Transverse colon (tissue), 4 donors: Measurements from ENCODE around the gene TRIM67. TPM values are rescaled to one million over a fixed set of nuclear protein-coding genes. Genes with fewer than 3 reads are reported as not detected.
"Not testable (repeated sequence)": the region's sequence is repeated elsewhere in the genome, so short reads cannot be mapped to it uniquely, and the experiment has no call there.

Experiments used
- DNase-seq: peaks from one replicate; pipeline ENCODE4 v3.0.0-alpha.2; 2019
- H3K27ac ChIP-seq, 4 donors: fragments of 200-600 bp; sonication (generic); 2 replicates each; pipeline ENCODE4 v1.5.1; 2016 to 2018; ENCODE audit warnings: inconsistent platforms in 4 of 4
- H3K27me3 ChIP-seq: fragments of 200-600 bp; sonication (generic); 2 replicates; pipeline ENCODE4 v1.5.1; 2017; ENCODE audit warnings: inconsistent platforms
- H3K36me3 ChIP-seq, 4 donors: fragments of 200-600 bp; sonication (generic); 2 replicates each; pipeline ENCODE4 v1.5.1; 2017 to 2019; ENCODE audit warnings: inconsistent platforms in 4 of 4
- H3K4me1 ChIP-seq, 4 donors: fragments of 200-600 bp; sonication (generic); 2 replicates each; pipeline ENCODE4 v1.5.1; 2017 to 2020; ENCODE audit warnings: inconsistent platforms in 4 of 4
- H3K4me3 ChIP-seq, 4 donors: fragments of 200-600 bp; sonication (generic); 1 replicate in 1 of 4; 2 replicates in 3 of 4; pipeline versions ENCODE4 v1.5.1 to v1.6.1; 2017 to 2019; ENCODE audit warnings: inconsistent platforms in 4 of 4
- H3K9me3 ChIP-seq, 2 donors: fragments of 200-600 bp; sonication (generic); 2 replicates each; pipeline ENCODE4 v1.5.1; 2017 to 2019; ENCODE audit warnings: inconsistent platforms in 2 of 2
- EP300 ChIP-seq: sonication (generic); formaldehyde crosslinking; IDR thresholded peaks from one replicate; pipeline ENCODE4 v1.6.1; 2017; ENCODE audit warnings: antibody characterized with exemption, low read depth
- POLR2A ChIP-seq: fragments of 450-650 bp; IDR thresholded peaks from one replicate; pipeline ENCODE4 v1.6.1; 2016; ENCODE audit warnings: antibody characterized with exemption, mild to moderate bottlenecking, moderate library complexity
- POLR2AphosphoS5 ChIP-seq, 3 donors: sonication (generic); formaldehyde crosslinking; IDR thresholded peaks; one replicate each; pipeline ENCODE4 v1.6.1; 2016; ENCODE audit warnings: antibody characterized with exemption in 3 of 3
- WGBS, 2 donors: methylation state at CpG; one replicate each; pipeline ENCODE4 v1.1.5; 2018; ENCODE audit warnings: low coverage in 1 of 2; 5-methylcytosine and 5-hydroxymethylcytosine counted together
- in situ Hi-C, 4 donors: fragments of 200-750 bp; cut with MboI; loops; one replicate each; pipeline versions ENCODE4 v1.15.0 to v1.15.1; 2017; ENCODE audit warnings: low sequenced_read_pairs in 3 of 4, low pct_ligation_motif_present in 1 of 4, low pct_unique_long_range_greater_than_20kb in 1 of 4
- intact Hi-C: fragments of 100-400 bp; cut with DNase I; formaldehyde crosslinking; loops from one replicate; pipeline ENCODE4 v1.15.1; 2023; ENCODE audit warnings: low total_unique reads
- total RNA-seq, 4 donors: library from RNA; depleted of rRNA; stranded (reverse); fragments of >200 nt; gene quantifications; one replicate each; pipeline ENCODE4 v1.1.0, GENCODE V29; 2016
- TF ChIP-seq, protein P1 (sequence below), 5 experiments: fragments of 200-600 bp in 3 of 5; fragments of 450-650 bp in 2 of 5; sonication (generic) in 3 of 5; IDR thresholded peaks; 1 replicate in 2 of 5; 2 replicates in 3 of 5; pipeline ENCODE4 v1.5.1; 2016 to 2017; ENCODE audit warnings: antibody characterized with exemption in 5 of 5, inconsistent platforms in 3 of 5, mild to moderate bottlenecking in 2 of 5, moderate library complexity in 1 of 5

The TRIM67 gene
- total RNA-seq, 4 donors from 2014 or later: under 0.01 to 0.16 TPM; not detected in 2

GRCh38 chr1:231122143-231122542, 39.7 kb upstream of the TRIM67 start:
- TF ChIP-seq, protein P1, sequence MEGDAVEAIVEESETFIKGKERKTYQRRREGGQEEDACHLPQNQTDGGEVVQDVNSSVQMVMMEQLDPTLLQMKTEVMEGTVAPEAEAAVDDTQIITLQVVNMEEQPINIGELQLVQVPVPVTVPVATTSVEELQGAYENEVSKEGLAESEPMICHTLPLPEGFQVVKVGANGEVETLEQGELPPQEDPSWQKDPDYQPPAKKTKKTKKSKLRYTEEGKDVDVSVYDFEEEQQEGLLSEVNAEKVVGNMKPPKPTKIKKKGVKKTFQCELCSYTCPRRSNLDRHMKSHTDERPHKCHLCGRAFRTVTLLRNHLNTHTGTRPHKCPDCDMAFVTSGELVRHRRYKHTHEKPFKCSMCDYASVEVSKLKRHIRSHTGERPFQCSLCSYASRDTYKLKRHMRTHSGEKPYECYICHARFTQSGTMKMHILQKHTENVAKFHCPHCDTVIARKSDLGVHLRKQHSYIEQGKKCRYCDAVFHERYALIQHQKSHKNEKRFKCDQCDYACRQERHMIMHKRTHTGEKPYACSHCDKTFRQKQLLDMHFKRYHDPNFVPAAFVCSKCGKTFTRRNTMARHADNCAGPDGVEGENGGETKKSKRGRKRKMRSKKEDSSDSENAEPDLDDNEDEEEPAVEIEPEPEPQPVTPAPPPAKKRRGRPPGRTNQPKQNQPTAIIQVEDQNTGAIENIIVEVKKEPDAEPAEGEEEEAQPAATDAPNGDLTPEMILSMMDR (IDR thresholded peaks at IDR 0.05): no peak
- TF ChIP-seq POLR2AphosphoS5 (IDR thresholded peaks at IDR 0.05): no peak
- 63 to 79% methylated on average over 2 of the region's 2 CpGs for WGBS, 2 donors
- no peaks in the 10 kb centered on the region for H3K36me3 ChIP-seq
- H3K4me3 ChIP-seq: no peak overlapping the region
- no peak overlapping the region for H3K27ac ChIP-seq
- in situ Hi-C loops (no loop called here), intact Hi-C loops (no loop called here)
- H3K27me3 ChIP-seq: no peaks in the 10 kb centered on the region
- no peak for DNase-seq
- H3K4me1 ChIP-seq: no peaks in the 10 kb centered on the region
- H3K9me3 ChIP-seq: peaks cover 0 to 3% of the 10 kb centered on the region in 2 donors

GRCh38 chr1:231124746-231125145, 37.1 kb upstream of the TRIM67 start:
- 73 to 91% methylated on average over 3 to 14 of the region's 14 CpGs for WGBS, 2 donors
- H3K27ac ChIP-seq: no peak overlapping the region
- no peaks in the 10 kb centered on the region for H3K9me3 ChIP-seq
- no peak overlapping the region for H3K4me3 ChIP-seq
- TF ChIP-seq EP300 (no peak), POLR2A (no peak), POLR2AphosphoS5 (IDR thresholded peaks at IDR 0.05) (no peak)
- TF ChIP-seq, protein P1 (IDR thresholded peaks at IDR 0.05): no peak
- H3K36me3 ChIP-seq: no peaks in the 10 kb centered on the region
- no peaks in the 10 kb centered on the region for H3K4me1 ChIP-seq
- no peaks in the 10 kb centered on the region for H3K27me3 ChIP-seq
- intact Hi-C loops: no loop called here
- in situ Hi-C loops: no loop called here
- DNase-seq: no peak

- Histone ChIP-seq H3K4me3 (no peak overlapping the region), H3K27ac (no peak overlapping the region), H3K9me3 (no peaks in the 10 kb centered on the region), H3K4me1 (no peaks in the 10 kb centered on the region), H3K27me3 (no peaks in the 10 kb centered on the region), H3K36me3 (no peaks in the 10 kb centered on the region)
- intact Hi-C loops (no loop called here), in situ Hi-C loops (no loop called here)
- WGBS, 2 donors: 53 to 71% methylated on average over 1 to 9 of the region's 9 CpGs
- DNase-seq: no peak
- TF ChIP-seq POLR2AphosphoS5 (IDR thresholded peaks at IDR 0.05) (no peak), POLR2A (no peak), EP300 (no peak)
- TF ChIP-seq, protein P1 (IDR thresholded peaks at IDR 0.05): no peak
Observed at GRCh38 chr1:231125972-231126580, 35.8 kb upstream of the TRIM67 start.

- WGBS, 2 donors: 91 to 97% methylated on average over 4 to 6 of the region's 6 CpGs
- H3K4me1 ChIP-seq, H3K4me3 ChIP-seq, H3K9me3 ChIP-seq, H3K27ac ChIP-seq, H3K27me3 ChIP-seq, intact Hi-C loops, H3K36me3 ChIP-seq, DNase-seq, in situ Hi-C loops: not testable (repeated sequence)
Observed at GRCh38 chr1:231127106-231127505, 34.8 kb upstream of the TRIM67 start.

DNA sequence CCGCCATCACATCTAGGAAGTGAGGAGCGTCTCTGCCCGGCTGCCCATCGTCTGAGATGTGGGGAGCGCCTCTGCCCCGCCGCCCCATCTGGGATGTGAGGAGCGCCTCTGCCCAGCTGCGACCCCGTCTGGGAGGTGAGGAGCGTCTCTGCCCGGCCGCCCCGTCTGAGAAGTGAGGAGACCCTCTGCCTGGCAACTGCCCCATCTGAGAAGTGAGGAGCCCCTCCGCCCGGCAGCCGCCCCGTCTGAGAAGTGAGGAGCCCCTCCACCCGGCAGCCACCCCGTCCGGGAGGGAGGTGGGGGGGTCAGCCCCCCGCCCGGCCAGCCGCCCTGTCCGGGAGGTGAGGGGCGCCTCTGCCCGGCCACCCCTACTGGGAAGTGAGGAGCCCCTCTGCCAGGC, 33.4 kb upstream of the TRIM67 start:
- in situ Hi-C loops, DNase-seq, H3K4me3 ChIP-seq, intact Hi-C loops, H3K27me3 ChIP-seq, H3K9me3 ChIP-seq, H3K36me3 ChIP-seq, H3K4me1 ChIP-seq, H3K27ac ChIP-seq: not testable (repeated sequence)
- 84% methylated on average over 6 of the region's 27 CpGs; no CpG with 5 or more reads in 1 of the 2 donors for WGBS, 2 donors
